HEK293 (cell line): Measurements from ENCODE around the gene KDM5A.

Source experiments
- CTCF ChIA-PET: fragments of 350-600 bp; formaldehyde crosslinking; extraction: SDS; loops from one replicate; lab custom pipeline; 2021; ENCODE audit warnings: antibody characterized with exemption; lab: Yijun Ruan, JAX
- POLR2A ChIA-PET: fragments of 300-600 bp; formaldehyde crosslinking; extraction: SDS; loops from one replicate; lab custom pipeline; 2020; ENCODE audit warnings: antibody characterized with exemption, inconsistent platforms; lab: Yijun Ruan, JAX
- H3K27ac ChIP-seq: fragments of 200-500 bp; sonication (Bioruptor generic); 2 replicates; pipeline ENCODE4 v1.5.1; 2014; ENCODE audit warnings: low read depth, low read length, control low read depth, inconsistent platforms; ENCODE audit errors: extremely low read depth
- H3K36me3 ChIP-seq, 2 experiments: fragments of 200-500 bp in 1 of 2; sonication (Bioruptor generic) in 1 of 2; 1 replicate in 1 of 2; 2 replicates in 1 of 2; pipeline ENCODE4 v1.5.1; 2014 to 2017; ENCODE audit warnings: inconsistent platforms in 2 of 2, low read length in 2 of 2; ENCODE audit not compliant: control insufficient read depth in 2 of 2, insufficient read depth in 1 of 2
- H3K4me1 ChIP-seq: fragments of 200-500 bp; sonication (Bioruptor generic); 2 replicates; pipeline ENCODE4 v1.5.1; 2014; ENCODE audit warnings: mild to moderate bottlenecking, low read length, inconsistent platforms; ENCODE audit not compliant: control insufficient read depth, insufficient read depth
- H3K4me3 ChIP-seq: 2 replicates; pipeline ENCODE4 v1.5.1; 2011; ENCODE audit warnings: low read depth, mild to moderate bottlenecking, control low read depth, low read length, moderate library complexity
- H3K9me3 ChIP-seq: fragments of 200-500 bp; sonication (Bioruptor generic); 2 replicates; pipeline ENCODE4 v1.5.1; 2014; ENCODE audit warnings: low read depth, low read length, inconsistent platforms; ENCODE audit not compliant: control insufficient read depth, insufficient read depth
- ATF2 ChIP-seq: fragments of 450-650 bp; formaldehyde crosslinking; IDR thresholded peaks from 2 replicates; pipeline ENCODE4 v1.5.1; 2016; ENCODE audit warnings: missing biosample characterization, missing genetic modification characterization, low read depth
- EGR2 ChIP-seq: fragments of 450-650 bp; formaldehyde crosslinking; IDR thresholded peaks from 2 replicates; pipeline ENCODE4 v1.5.1; 2016; ENCODE audit warnings: low read depth, missing biosample characterization, missing genetic modification characterization
- SCRT2 ChIP-seq: fragments of 450-650 bp; formaldehyde crosslinking; IDR thresholded peaks from 2 replicates; pipeline ENCODE4 v1.5.1; 2016; ENCODE audit warnings: missing biosample characterization, missing genetic modification characterization
- ZFHX2 ChIP-seq: fragments of 450-650 bp; formaldehyde crosslinking; conservative IDR thresholded peaks from 2 replicates; pipeline ENCODE4 v1.5.1; 2016; ENCODE audit warnings: missing biosample characterization, missing genetic modification characterization
- ZNF146 ChIP-seq: fragments of 450-650 bp; formaldehyde crosslinking; IDR thresholded peaks from 2 replicates; pipeline ENCODE4 v1.5.1; 2016; ENCODE audit warnings: missing biosample characterization, missing genetic modification characterization
- ZNF23 ChIP-seq: fragments of 450-650 bp; formaldehyde crosslinking; IDR thresholded peaks from 2 replicates; pipeline ENCODE4 v1.5.1; 2016; ENCODE audit warnings: missing biosample characterization, missing genetic modification characterization, borderline replicate concordance
- ZNF24 ChIP-seq: fragments of 450-650 bp; formaldehyde crosslinking; IDR thresholded peaks from 2 replicates; pipeline ENCODE4 v1.5.1; 2016; ENCODE audit warnings: missing biosample characterization, missing genetic modification characterization
- ZNF37A ChIP-seq: fragments of 450-650 bp; IDR thresholded peaks from 2 replicates; pipeline ENCODE4 v1.5.1; 2018; ENCODE audit warnings: missing biosample characterization, missing genetic modification characterization
- ZNF423 ChIP-seq: fragments of 450-650 bp; formaldehyde crosslinking; IDR thresholded peaks from 2 replicates; pipeline ENCODE4 v1.5.1; 2016; ENCODE audit warnings: missing biosample characterization, missing genetic modification characterization
- ZNF514 ChIP-seq: fragments of 450-650 bp; formaldehyde crosslinking; IDR thresholded peaks from 2 replicates; pipeline ENCODE4 v1.5.1; 2016; ENCODE audit warnings: missing biosample characterization, missing genetic modification characterization
- ZNF544 ChIP-seq: fragments of 450-650 bp; formaldehyde crosslinking; IDR thresholded peaks from 2 replicates; pipeline ENCODE4 v1.5.0; 2017; ENCODE audit warnings: missing biosample characterization, missing genetic modification characterization
- ZNF561 ChIP-seq: fragments of 450-650 bp; IDR thresholded peaks from 2 replicates; pipeline ENCODE4 v1.5.1; 2018; ENCODE audit warnings: missing biosample characterization, missing genetic modification characterization, borderline replicate concordance
- ZNF623 ChIP-seq: fragments of 450-650 bp; formaldehyde crosslinking; IDR thresholded peaks from 2 replicates; pipeline ENCODE4 v1.5.1; 2016; ENCODE audit warnings: missing biosample characterization, missing genetic modification characterization
- ZNF654 ChIP-seq: fragments of 450-650 bp; formaldehyde crosslinking; IDR thresholded peaks from 2 replicates; pipeline ENCODE4 v1.5.1; 2016; ENCODE audit warnings: low read depth, missing biosample characterization, missing genetic modification characterization
- ZNF660 ChIP-seq: fragments of 450-650 bp; IDR thresholded peaks from 2 replicates; pipeline ENCODE4 v1.5.1; 2018; ENCODE audit warnings: missing biosample characterization, mild to moderate bottlenecking, missing genetic modification characterization
- ZNF747 ChIP-seq: fragments of 450-650 bp; formaldehyde crosslinking; IDR thresholded peaks from 2 replicates; pipeline ENCODE4 v1.5.1; 2016; ENCODE audit warnings: missing biosample characterization, missing genetic modification characterization
- ZNF776 ChIP-seq: fragments of 450-650 bp; formaldehyde crosslinking; IDR thresholded peaks from 2 replicates; pipeline ENCODE4 v1.5.0; 2017; ENCODE audit warnings: missing biosample characterization, missing genetic modification characterization, borderline replicate concordance
- ZNF830 ChIP-seq: fragments of 450-650 bp; IDR thresholded peaks from 2 replicates; pipeline ENCODE4 v1.5.0; 2018; ENCODE audit warnings: missing biosample characterization, missing genetic modification characterization, low read depth, mild to moderate bottlenecking, moderate library complexity

The KDM5A gene

GRCh38 chr12:257521-258321, 131.4 kb downstream of the KDM5A start:
- CTCF ChIA-PET: no interaction called here

GRCh38 chr12:256958-257357, 132.2 kb downstream of the KDM5A start:
- CTCF ChIA-PET: no interaction called here
- POLR2A ChIA-PET: no interaction called here
- TF ChIP-seq ZNF514 (tag by site-specific recombination) (no peak), ZNF830 (tag by site-specific recombination) (no peak), ZNF146 (tag by site-specific recombination) (no peak), ZNF747 (tag by site-specific recombination) (no peak), ZNF23 (tag by site-specific recombination) (no peak), ZFHX2 (tag by site-specific recombination) (peak; percentile 30), ZNF654 (tag by site-specific recombination) (no peak), ATF2 (no peak), EGR2 (peak; percentile 68; the same call in 1 of the 2 replicates), ZNF37A (no peak), ZNF660 (no peak), SCRT2 (tag by site-specific recombination) (no peak), ZNF24 (tag by site-specific recombination) (no peak), ZNF544 (no peak), ZNF623 (tag by site-specific recombination) (no peak)
- H3K27ac ChIP-seq: no peak overlapping the region
- no peaks in the 10 kb centered on the region for H3K36me3 ChIP-seq
- H3K9me3 ChIP-seq: no peaks in the 10 kb centered on the region
- H3K4me3 ChIP-seq: no peak overlapping the region
- H3K4me1 ChIP-seq: no peaks in the 10 kb centered on the region

More at GRCh38 chr12:257521-258321, 131.4 kb downstream of the KDM5A start:
- H3K27ac ChIP-seq: no peak overlapping the region
- no peaks in the 10 kb centered on the region for H3K4me1 ChIP-seq
- POLR2A ChIA-PET: no interaction called here
- TF ChIP-seq ZFHX2 (tag by site-specific recombination): peak; percentile 78
- TF ChIP-seq ZNF423: no peak
- TF ChIP-seq EGR2: peak; percentile 88
- H3K9me3 ChIP-seq: no peaks in the 10 kb centered on the region
- no peak overlapping the region for H3K4me3 ChIP-seq
- H3K36me3 ChIP-seq: no peaks in the 10 kb centered on the region

GRCh38 chr12:256225-256624, 132.9 kb downstream of the KDM5A start:
- Histone ChIP-seq H3K9me3 (no peaks in the 10 kb centered on the region), H3K27ac (no peak overlapping the region), H3K36me3 (no peaks in the 10 kb centered on the region), H3K4me3 (no peak overlapping the region), H3K4me1 (no peaks in the 10 kb centered on the region)
- POLR2A ChIA-PET: no interaction called here
- CTCF ChIA-PET: no interaction called here
- TF ChIP-seq ZNF561: no peak
- peak; percentile 53; the same call in 1 of the 2 replicates for TF ChIP-seq EGR2

- POLR2A ChIA-PET: no interaction called here
- CTCF ChIA-PET: interaction anchor here (0.7 kb wide), 2 partner anchors 8 to 35 kb away, joined by 3 read pairs; partner anchors contain the start of gene SLC6A13
- H3K4me1 ChIP-seq: no peaks in the 10 kb centered on the region
These were observed 134.2 kb downstream of the KDM5A start for GRCh38 chr12:254912-255311.

More at GRCh38 chr12:254912-255311, 134.2 kb downstream of the KDM5A start:
- TF ChIP-seq ZNF776 (tag by site-specific recombination): no peak
- Histone ChIP-seq H3K9me3 (no peaks in the 10 kb centered on the region), H3K27ac (no peak overlapping the region), H3K4me3 (no peak overlapping the region), H3K36me3 (no peaks in the 10 kb centered on the region)
